Retinal pigment epithelial cell (primary cell): ENCODE measurements around the gene HEXD.

Experiments
- DNase-seq: peaks from one replicate; pipeline ENCODE4 v3.0.0-alpha.2; 2010; ENCODE audit warnings: low read depth
- H3K4me3 ChIP-seq: 2 replicates; pipeline ENCODE4 v1.5.1; 2011; ENCODE audit warnings: mild to moderate bottlenecking, low read length, control low read depth, moderate library complexity
- TF ChIP-seq, protein P1 (sequence below): conservative IDR thresholded peaks from 2 replicates; pipeline ENCODE4 v1.5.1; 2011; ENCODE audit warnings: low read depth, low read length, control low read depth, inconsistent platforms

Gene HEXD

DNA sequence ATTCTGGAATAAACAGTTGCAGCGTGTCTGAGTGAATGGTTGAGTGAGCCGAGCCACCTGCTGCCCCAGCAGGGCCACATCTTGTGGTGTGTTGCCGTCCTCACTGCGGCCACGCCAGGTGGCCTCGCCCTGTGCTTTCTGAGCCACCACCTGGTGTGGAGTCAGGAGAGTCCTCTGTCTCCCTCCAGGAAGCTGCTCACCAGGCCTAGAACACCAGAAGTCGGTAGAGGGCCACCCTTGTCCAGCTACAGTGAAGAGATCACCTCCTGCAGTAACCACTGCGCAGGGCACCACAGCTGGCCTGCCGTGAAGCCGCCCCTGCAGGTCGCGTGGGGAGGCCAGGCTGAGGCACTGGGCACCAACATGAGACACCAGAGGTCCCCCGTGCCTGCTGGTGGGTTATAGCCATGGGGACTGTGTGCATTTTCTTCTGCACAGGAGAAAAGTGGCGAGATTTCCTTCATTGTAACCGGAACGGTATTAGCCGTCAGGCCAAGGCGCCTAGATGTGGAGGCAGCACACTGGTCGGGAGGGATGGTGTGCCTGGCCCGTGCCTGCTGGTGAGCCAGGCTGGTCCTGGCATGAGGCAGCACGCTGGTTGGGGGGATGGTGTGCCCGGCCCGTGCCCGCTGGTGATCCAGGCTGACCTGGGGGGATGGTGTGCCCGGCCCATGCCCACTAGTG lies 72.5 kb downstream of the HEXD start:
- no peak for DNase-seq
- TF ChIP-seq, protein P1, sequence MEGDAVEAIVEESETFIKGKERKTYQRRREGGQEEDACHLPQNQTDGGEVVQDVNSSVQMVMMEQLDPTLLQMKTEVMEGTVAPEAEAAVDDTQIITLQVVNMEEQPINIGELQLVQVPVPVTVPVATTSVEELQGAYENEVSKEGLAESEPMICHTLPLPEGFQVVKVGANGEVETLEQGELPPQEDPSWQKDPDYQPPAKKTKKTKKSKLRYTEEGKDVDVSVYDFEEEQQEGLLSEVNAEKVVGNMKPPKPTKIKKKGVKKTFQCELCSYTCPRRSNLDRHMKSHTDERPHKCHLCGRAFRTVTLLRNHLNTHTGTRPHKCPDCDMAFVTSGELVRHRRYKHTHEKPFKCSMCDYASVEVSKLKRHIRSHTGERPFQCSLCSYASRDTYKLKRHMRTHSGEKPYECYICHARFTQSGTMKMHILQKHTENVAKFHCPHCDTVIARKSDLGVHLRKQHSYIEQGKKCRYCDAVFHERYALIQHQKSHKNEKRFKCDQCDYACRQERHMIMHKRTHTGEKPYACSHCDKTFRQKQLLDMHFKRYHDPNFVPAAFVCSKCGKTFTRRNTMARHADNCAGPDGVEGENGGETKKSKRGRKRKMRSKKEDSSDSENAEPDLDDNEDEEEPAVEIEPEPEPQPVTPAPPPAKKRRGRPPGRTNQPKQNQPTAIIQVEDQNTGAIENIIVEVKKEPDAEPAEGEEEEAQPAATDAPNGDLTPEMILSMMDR: no peak
- H3K4me3 ChIP-seq: no peak overlapping the region

GRCh38 chr17:82491196-82491530 lies 73.0 kb downstream of the HEXD start:
- TF ChIP-seq, protein P1: no peak
- H3K4me3 ChIP-seq: no peak overlapping the region
- DNase-seq: no peak

DNA sequence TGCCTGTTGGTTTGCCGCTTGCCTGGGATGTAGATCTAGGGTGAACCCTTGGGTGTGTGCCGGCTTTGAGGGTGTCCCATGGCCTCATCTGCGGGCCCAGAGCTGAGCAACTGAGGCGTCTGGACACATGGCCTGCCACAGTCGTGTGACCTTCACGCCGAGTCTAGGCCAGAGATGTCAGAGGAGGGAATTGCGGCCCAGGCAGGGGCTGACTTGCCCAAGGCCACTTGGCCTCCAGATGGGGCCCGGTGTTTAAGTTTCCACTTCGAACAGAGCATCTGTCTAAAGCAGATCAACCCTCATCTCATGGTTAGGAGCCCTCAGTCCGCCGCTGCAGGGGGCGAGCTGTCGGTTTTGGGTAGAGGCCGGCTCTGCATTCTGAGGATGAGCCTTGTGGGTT lies 73.4 kb downstream of the HEXD start:
- no peak overlapping the region for H3K4me3 ChIP-seq

More for the DNA sequence above, 73.4 kb downstream of the HEXD start:
- TF ChIP-seq, protein P1: no peak
- no peak for DNase-seq
